Omental fat pad (tissue), 4 donors: ENCODE data around the gene PCGF1. TPM values are rescaled to one million over a fixed set of nuclear protein-coding genes. Genes with fewer than 3 reads are reported as not detected.

Source experiments
- ATAC-seq: fragments of 150-250 bp; one replicate; pipeline ENCODE4 v1.9.1; 2016; ENCODE audit warnings: mild to moderate bottlenecking, moderate library complexity; ENCODE audit not compliant: low FRiP score
- DNase-seq: peaks from one replicate; pipeline ENCODE4 v3.0.0-alpha.2; 2019; ENCODE audit warnings: low spot score
- total RNA-seq, 4 donors: library from RNA; depleted of rRNA; stranded (reverse); fragments of >200 nt; gene quantifications; one replicate each; pipeline ENCODE4 v1.1.0, GENCODE V29; 2016
- TF ChIP-seq, protein P1 (sequence below), 3 donors: fragments of 450-650 bp; IDR thresholded peaks; one replicate each; pipeline ENCODE4 v1.5.1; 2016 to 2017; ENCODE audit warnings: antibody characterized with exemption in 3 of 3, mild to moderate bottlenecking in 3 of 3, moderate library complexity in 2 of 3

Gene PCGF1
- total RNA-seq, 4 donors from 2014 or later: 11.6 to 20.2 (median 16.8) TPM

DNA sequence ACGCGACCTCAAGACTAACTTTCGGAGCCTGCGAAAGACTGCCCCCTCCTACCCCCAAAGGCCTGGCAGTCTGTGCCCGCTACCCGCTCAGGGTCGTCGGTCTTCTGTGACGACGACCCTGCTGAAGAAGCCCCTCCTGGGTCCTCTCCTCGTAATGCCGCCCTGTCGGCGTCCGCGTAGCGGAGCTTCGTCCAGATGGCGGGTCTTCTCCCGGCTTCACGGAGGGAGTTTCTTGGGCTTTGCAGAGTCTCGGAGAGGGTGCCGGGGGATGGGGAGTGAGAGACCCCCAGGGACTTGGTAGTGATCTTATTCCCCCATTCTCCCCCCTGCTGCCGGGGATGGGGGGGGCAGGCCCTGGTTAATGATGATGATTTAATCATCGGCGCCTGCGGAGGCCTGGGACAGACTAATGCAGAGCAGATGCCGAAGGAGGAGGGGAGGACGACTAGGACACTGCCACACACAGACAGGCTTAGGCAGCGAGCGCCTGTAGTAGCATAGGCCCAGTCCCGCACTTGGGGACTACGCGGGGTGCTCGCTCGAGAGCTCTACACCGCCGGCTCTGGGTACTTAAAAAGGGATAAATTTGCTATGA lies 528 bp upstream of the PCGF1 start:
- DNase-seq: no peak
- ATAC-seq: no peak
- TF ChIP-seq, protein P1, sequence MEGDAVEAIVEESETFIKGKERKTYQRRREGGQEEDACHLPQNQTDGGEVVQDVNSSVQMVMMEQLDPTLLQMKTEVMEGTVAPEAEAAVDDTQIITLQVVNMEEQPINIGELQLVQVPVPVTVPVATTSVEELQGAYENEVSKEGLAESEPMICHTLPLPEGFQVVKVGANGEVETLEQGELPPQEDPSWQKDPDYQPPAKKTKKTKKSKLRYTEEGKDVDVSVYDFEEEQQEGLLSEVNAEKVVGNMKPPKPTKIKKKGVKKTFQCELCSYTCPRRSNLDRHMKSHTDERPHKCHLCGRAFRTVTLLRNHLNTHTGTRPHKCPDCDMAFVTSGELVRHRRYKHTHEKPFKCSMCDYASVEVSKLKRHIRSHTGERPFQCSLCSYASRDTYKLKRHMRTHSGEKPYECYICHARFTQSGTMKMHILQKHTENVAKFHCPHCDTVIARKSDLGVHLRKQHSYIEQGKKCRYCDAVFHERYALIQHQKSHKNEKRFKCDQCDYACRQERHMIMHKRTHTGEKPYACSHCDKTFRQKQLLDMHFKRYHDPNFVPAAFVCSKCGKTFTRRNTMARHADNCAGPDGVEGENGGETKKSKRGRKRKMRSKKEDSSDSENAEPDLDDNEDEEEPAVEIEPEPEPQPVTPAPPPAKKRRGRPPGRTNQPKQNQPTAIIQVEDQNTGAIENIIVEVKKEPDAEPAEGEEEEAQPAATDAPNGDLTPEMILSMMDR (IDR thresholded peaks at IDR 0.05): no peak

DNA sequence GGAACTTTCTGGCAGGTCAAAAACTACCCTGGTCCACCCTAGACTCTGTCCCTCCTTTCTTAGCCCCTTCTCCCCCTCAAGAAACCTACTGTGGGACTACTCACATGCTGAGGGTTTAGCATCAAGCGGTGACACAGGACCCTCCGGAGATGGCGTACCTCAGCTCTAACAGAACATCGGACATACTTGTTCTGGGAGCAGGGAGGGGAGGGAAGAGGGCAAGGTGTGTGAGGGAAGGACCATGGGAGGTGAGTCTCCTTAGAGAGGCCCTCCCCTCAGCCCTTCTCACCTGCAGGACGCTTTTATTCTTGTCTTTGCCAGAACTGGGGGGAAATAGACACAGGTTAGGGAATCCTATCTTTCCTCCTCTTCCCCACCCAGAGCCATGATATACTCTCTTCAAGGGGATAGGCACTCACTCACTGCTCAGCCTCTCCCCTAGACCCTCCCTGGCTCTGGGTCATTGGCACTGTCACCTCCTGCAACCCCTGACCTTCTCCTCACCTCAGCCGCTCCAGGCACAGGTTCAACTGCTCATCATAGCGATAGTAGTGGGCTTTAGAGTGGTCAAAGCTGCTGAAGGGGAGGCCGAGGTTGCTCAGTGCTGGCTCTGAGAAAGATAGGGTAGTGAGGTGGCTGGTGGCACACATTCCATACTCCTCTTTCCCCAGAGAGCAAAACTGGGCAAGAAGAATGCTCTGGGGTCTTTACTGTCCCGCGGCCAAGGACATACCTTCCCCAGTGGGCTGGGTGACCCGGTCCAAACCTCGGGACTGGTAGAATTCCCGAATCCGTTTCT lies 1.8 kb downstream of the PCGF1 start:
- DNase-seq: no peak
- TF ChIP-seq, protein P1 (IDR thresholded peaks at IDR 0.05): no peak
- no peak for ATAC-seq

GRCh38 chr2:74504591-74504990 lies 2.9 kb downstream of the PCGF1 start:
- TF ChIP-seq, protein P1 (IDR thresholded peaks at IDR 0.05): no peak
- ATAC-seq (no peak), DNase-seq (no peak)

GRCh38 chr2:74503506-74504475 lies 3.7 kb downstream of the PCGF1 start:
- DNase-seq (no peak), ATAC-seq (no peak)
- TF ChIP-seq, protein P1 (IDR thresholded peaks at IDR 0.05): no peak

DNA sequence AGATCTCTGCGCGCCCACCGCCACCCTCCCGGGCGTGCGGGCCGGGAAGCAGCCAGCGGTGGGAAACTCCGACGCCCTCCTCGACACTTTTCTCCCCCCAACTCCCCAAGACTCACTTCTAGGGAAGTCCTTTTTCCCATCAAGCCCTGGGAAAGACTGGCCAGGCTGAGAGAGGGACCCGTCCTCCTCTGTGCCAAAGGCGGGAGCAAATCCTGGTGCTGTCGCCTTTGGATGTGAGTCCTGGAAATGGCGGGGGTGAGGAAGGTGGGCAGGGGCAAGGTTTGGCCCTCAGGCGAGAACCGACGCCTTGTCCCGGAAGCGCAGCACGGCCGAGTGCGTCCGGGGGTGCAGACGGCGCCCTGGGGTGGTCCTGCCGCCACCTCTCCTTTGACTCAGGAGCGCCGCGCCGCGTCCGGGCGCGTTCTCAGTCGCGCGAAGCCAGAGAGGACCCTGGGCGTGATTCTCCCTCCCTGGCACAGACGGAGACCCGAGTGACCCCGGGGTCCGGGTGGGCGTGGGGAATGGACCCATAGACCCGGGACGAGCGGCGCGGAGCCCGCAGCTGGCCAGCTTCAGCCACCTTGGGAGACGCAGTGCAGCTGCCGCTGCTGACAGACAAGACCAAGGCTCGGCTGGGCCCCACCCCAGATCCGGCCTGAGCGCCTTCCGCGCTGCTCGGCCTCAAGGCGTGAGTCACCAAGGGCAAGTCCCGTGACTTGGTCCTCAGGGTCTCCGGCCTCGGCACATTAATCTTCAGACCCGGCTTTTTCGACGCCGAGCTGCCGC lies 4.6 kb downstream of the PCGF1 start:
- peak; percentile 68 for DNase-seq
- peak; percentile 73 for ATAC-seq
- TF ChIP-seq, protein P1 (IDR thresholded peaks at IDR 0.05): no peak

GRCh38 chr2:74502147-74502719 lies 5.3 kb downstream of the PCGF1 start:
- TF ChIP-seq, protein P1 (IDR thresholded peaks at IDR 0.05): no peak
- ATAC-seq: no peak
- DNase-seq: no peak
